Measurements from ENCODE around the gene PPARD. TPM values are rescaled to one million over a fixed set of nuclear protein-coding genes. Genes with fewer than 3 reads are reported as not detected.

Gene PPARD
- total and polyA plus RNA-seq, 2 of the 13 experiments (the other 11 are each of a cell fraction or from before 2014, with no cell fraction given): 6.1 to 13.3 TPM

GRCh38 chr6:35385457-35386202 is 43.3 kb downstream of the PPARD start (continued):
- TF ChIP-seq HES4 (CRISPR knock-in tag; IDR thresholded peaks at IDR 0.05; ENCODE audit: borderline replicate concordance): no peak
- no peak for TF ChIP-seq RBM39 (IDR thresholded peaks at IDR 0.05; ENCODE audit: low read depth, low read length, poor library complexity, severe bottlenecking)
- TF ChIP-seq SMARCE1 (IDR thresholded peaks at IDR 0.05; ENCODE audit: borderline replicate concordance): no peak
- peak; percentile 22; the same call in 1 of the 2 replicates for TF ChIP-seq SALL1 (CRISPR knock-in tag; IDR thresholded peaks at IDR 0.05)
- TF ChIP-seq ZNF782 (CRISPR knock-in tag; IDR thresholded peaks at IDR 0.05; ENCODE audit: borderline replicate concordance): peak; percentile 39; the same call in 1 of the 2 replicates
- no peak for TF ChIP-seq PHB2 (IDR thresholded peaks at IDR 0.05; ENCODE audit: partially characterized antibody)
- TF ChIP-seq CHD2 (IDR thresholded peaks at IDR 0.05; ENCODE audit: low read depth, low read length): no peak
- TF ChIP-seq SPEN (CRISPR knock-in tag; IDR thresholded peaks at IDR 0.05; ENCODE audit: low read depth): 0 out of 2 replicates have a peak, but pooled peaks have one; percentile 38
- no peak for TF ChIP-seq HCFC1 (IDR thresholded peaks at IDR 0.05; ENCODE audit: low read depth, low read length)
- no peak for TF ChIP-seq ZNF646 (CRISPR knock-in tag; IDR thresholded peaks at IDR 0.05)
- TF ChIP-seq ZBTB3 (CRISPR knock-in tag; IDR thresholded peaks at IDR 0.05; ENCODE audit: borderline replicate concordance, low read depth): no peak
- no peak for TF ChIP-seq GATAD1 (CRISPR knock-in tag; IDR thresholded peaks at IDR 0.05)
- TF ChIP-seq JUN (CRISPR knock-in tag; IDR thresholded peaks at IDR 0.05): no peak
- TF ChIP-seq ZBTB46 (CRISPR knock-in tag; IDR thresholded peaks at IDR 0.05; ENCODE audit: borderline replicate concordance): no peak
- no peak for TF ChIP-seq CREM (IDR thresholded peaks at IDR 0.05)
- TF ChIP-seq CREM (CRISPR knock-in tag; IDR thresholded peaks at IDR 0.05): no peak
- TF ChIP-seq THRA (CRISPR knock-in tag; IDR thresholded peaks at IDR 0.05; ENCODE audit: borderline replicate concordance): no peak
- TF ChIP-seq GPN1 (CRISPR knock-in tag; IDR thresholded peaks at IDR 0.05; ENCODE audit: borderline replicate concordance): no peak
- TF ChIP-seq ZNF101 (CRISPR knock-in tag; IDR thresholded peaks at IDR 0.05; ENCODE audit: borderline replicate concordance, low read depth): no peak

All from HepG2 (cell line).